IMR-90 (cell line): Measurements from ENCODE around the gene SLC1A1. TPM values are rescaled to one million over a fixed set of nuclear protein-coding genes. Genes with fewer than 3 reads are reported as not detected.

Source experiments
- ATAC-seq: fragments of 200-7000 bp; cut with Tn5 transposase; 2 replicates; pipeline ENCODE4 v1.9.1; 2020; ENCODE audit warnings: low read depth, mild to moderate bottlenecking, moderate library complexity
- BruUV-seq: library from RNA; stranded (reverse); fragments of 400-500 nt; replicated peaks from 2 replicates; lab custom pipeline; 2021; lab: Mats Ljungman, UMichigan
- CTCF ChIA-PET: fragments of 300-600 bp; formaldehyde crosslinking; extraction: SDS; loops from one replicate; lab custom pipeline; 2021; ENCODE audit warnings: antibody characterized with exemption; lab: Yijun Ruan, JAX
- POLR2A ChIA-PET: fragments of 300-600 bp; sonication (Branson Sonifier 250); formaldehyde crosslinking; loops from one replicate; lab custom pipeline; 2022; ENCODE audit warnings: antibody characterized with exemption; ENCODE audit not compliant: unreplicated experiment; lab: Charles Lee
- DNase-seq: peaks from one replicate; pipeline ENCODE4 v3.0.0; 2013
- H2AFZ ChIP-seq: replicated peaks from 2 replicates; pipeline ENCODE3; 2013; ENCODE audit warnings: low read length, mild to moderate bottlenecking; ENCODE audit not compliant: poor library complexity
- H2AK5ac ChIP-seq: 2 replicates; pipeline ENCODE4 v1.6.1; 2013; ENCODE audit warnings: low read depth, low read length, inconsistent platforms
- H2AK9ac ChIP-seq: replicated peaks from 2 replicates; pipeline ENCODE3; 2013; ENCODE audit warnings: mild to moderate bottlenecking, low read depth, low read length, moderate library complexity; ENCODE audit not compliant: poor library complexity
- H2BK120ac ChIP-seq: 2 replicates; pipeline ENCODE4 v1.6.1; 2013; ENCODE audit warnings: low read depth, low read length, inconsistent platforms
- H2BK15ac ChIP-seq: 3 replicates; pipeline ENCODE4 v1.6.1; 2013; ENCODE audit warnings: low read depth, low read length, inconsistent platforms
- H2BK20ac ChIP-seq: 2 replicates; pipeline ENCODE4 v1.6.1; 2013; ENCODE audit warnings: low read depth, mild to moderate bottlenecking, inconsistent platforms, low read length, moderate library complexity
- H2BK5ac ChIP-seq: 2 replicates; pipeline ENCODE4 v1.6.1; 2013; ENCODE audit warnings: mild to moderate bottlenecking, low read depth, low read length, inconsistent platforms; ENCODE audit not compliant: poor library complexity, severe bottlenecking
- H3K14ac ChIP-seq: replicated peaks from 2 replicates; pipeline ENCODE4 v1.6.1; 2013; ENCODE audit warnings: low read depth, low read length, inconsistent platforms
- H3K18ac ChIP-seq: 2 replicates; pipeline ENCODE4 v1.6.1; 2013; ENCODE audit warnings: low read depth, low read length, control low read depth
- H3K23ac ChIP-seq: 2 replicates; pipeline ENCODE4 v1.6.1; 2013; ENCODE audit warnings: low read depth, low read length, inconsistent platforms
- H3K27ac ChIP-seq: 2 replicates; pipeline ENCODE4 v1.5.1; 2013; ENCODE audit warnings: mild to moderate bottlenecking, control low read depth, low read length; ENCODE audit not compliant: insufficient read depth
- H3K27me3 ChIP-seq: 2 replicates; pipeline ENCODE4 v1.6.1; 2013; ENCODE audit warnings: low read length; ENCODE audit not compliant: control insufficient read depth, insufficient read depth
- H3K36me3 ChIP-seq: 2 replicates; pipeline ENCODE4 v1.6.1; 2013; ENCODE audit warnings: low read length, mixed read lengths; ENCODE audit not compliant: control insufficient read depth, insufficient read depth
- H3K4ac ChIP-seq: 2 replicates; pipeline ENCODE4 v1.6.1; 2013; ENCODE audit warnings: low read depth, low read length, inconsistent platforms
- H3K4me1 ChIP-seq: 2 replicates; pipeline ENCODE4 v1.6.1; 2013; ENCODE audit warnings: low read length, mixed read lengths; ENCODE audit not compliant: control insufficient read depth, insufficient read depth
- H3K4me2 ChIP-seq: 2 replicates; pipeline ENCODE4 v1.6.1; 2013; ENCODE audit warnings: low read depth, mild to moderate bottlenecking, control low read depth, low read length, moderate library complexity
- H3K4me3 ChIP-seq: 2 replicates; pipeline ENCODE4 v1.5.1; 2013; ENCODE audit warnings: low read depth, mild to moderate bottlenecking, control low read depth, low read length, moderate library complexity; ENCODE audit not compliant: insufficient read depth
- H3K56ac ChIP-seq: 2 replicates; pipeline ENCODE4 v1.6.1; 2013; ENCODE audit warnings: low read length, inconsistent platforms; ENCODE audit not compliant: insufficient read depth; ENCODE audit errors: extremely low read depth
- H3K79me1 ChIP-seq, 2 experiments: 2 replicates each; pipeline ENCODE4 v1.6.1; 2013; ENCODE audit warnings: low read length in 2 of 2, inconsistent platforms in 1 of 2, low read depth in 1 of 2
- H3K9ac ChIP-seq: 2 replicates; pipeline ENCODE4 v1.6.1; 2013; ENCODE audit warnings: low read depth, low read length, control low read depth
- H3K9me1 ChIP-seq: 2 replicates; pipeline ENCODE4 v1.6.1; 2013; ENCODE audit warnings: low read length, inconsistent platforms; ENCODE audit not compliant: insufficient read depth
- H3K9me3 ChIP-seq: 2 replicates; pipeline ENCODE4 v1.6.1; 2013; ENCODE audit warnings: low read length; ENCODE audit not compliant: control insufficient read depth, insufficient read depth
- H4K20me1 ChIP-seq: 2 replicates; pipeline ENCODE4 v1.6.1; 2013; ENCODE audit warnings: low read length, inconsistent platforms; ENCODE audit not compliant: insufficient read depth
- H4K5ac ChIP-seq: 2 replicates; pipeline ENCODE4 v1.6.1; 2013; ENCODE audit warnings: mild to moderate bottlenecking, low read depth, low read length, control low read depth
- H4K8ac ChIP-seq, 2 experiments: 2 replicates each; pipeline ENCODE4 v1.6.1; 2013; ENCODE audit warnings: low read depth in 2 of 2, low read length in 2 of 2, control low read depth in 1 of 2, inconsistent platforms in 1 of 2
- H4K91ac ChIP-seq: 2 replicates; pipeline ENCODE4 v1.6.1; 2013; ENCODE audit warnings: low read depth, low read length, inconsistent platforms; ENCODE audit not compliant: insufficient read depth
- CEBPB ChIP-seq: IDR thresholded peaks from 2 replicates; pipeline ENCODE4 v1.6.1; 2012; ENCODE audit warnings: low read depth, low read length, improper control_type of control experiment
- CHD1 ChIP-seq: IDR thresholded peaks from 2 replicates; pipeline ENCODE4 v1.6.1; 2012; ENCODE audit warnings: low read depth, low read length, improper control_type of control experiment
- MAFK ChIP-seq: IDR thresholded peaks from 2 replicates; pipeline ENCODE4 v1.6.1; 2012; ENCODE audit warnings: low read depth, low read length, improper control_type of control experiment
- MAZ ChIP-seq: IDR thresholded peaks from 2 replicates; pipeline ENCODE4 v1.6.1; 2012; ENCODE audit warnings: low read depth, mild to moderate bottlenecking, low read length, improper control_type of control experiment, moderate library complexity, borderline replicate concordance
- NFE2L2 ChIP-seq: fragments of 150-350 bp; IDR thresholded peaks from 2 replicates; pipeline ENCODE4 v1.6.1; 2016; ENCODE audit warnings: low read depth, mild to moderate bottlenecking, low read length
- POLR2A ChIP-seq: IDR thresholded peaks from 2 replicates; pipeline ENCODE4 v1.6.1; 2012; ENCODE audit warnings: mild to moderate bottlenecking, low read depth, low read length
- RAD21 ChIP-seq: IDR thresholded peaks from 2 replicates; pipeline ENCODE4 v1.6.1; 2012; ENCODE audit warnings: low read length, improper control_type of control experiment
- RCOR1 ChIP-seq: IDR thresholded peaks from 2 replicates; pipeline ENCODE4 v1.6.1; 2012; ENCODE audit warnings: mild to moderate bottlenecking, low read length, improper control_type of control experiment; ENCODE audit not compliant: insufficient replicate concordance
- SMC3 ChIP-seq: fragments of 150-350 bp; IDR thresholded peaks from 2 replicates; pipeline ENCODE4 v1.6.1; 2016; ENCODE audit warnings: low read depth, mild to moderate bottlenecking, antibody characterized with exemption, low read length, moderate library complexity
- WGBS, 2 experiments: methylation state at CpG; one replicate each; pipeline versions ENCODE4 v1.1.5 to v1.1.7; 2013; ENCODE audit warnings: missing lambda C conversion rate in 2 of 2; ENCODE audit not compliant: insufficient read length in 1 of 2; ENCODE audit errors: extremely low coverage in 2 of 2; 5-methylcytosine and 5-hydroxymethylcytosine counted together
- dilution Hi-C: fragments of 300-500 bp; cut with HindIII; formaldehyde crosslinking; loops from one replicate; pipeline ENCODE4 v1.14.3; 2018; ENCODE audit warnings: low sequenced_read_pairs; ENCODE audit not compliant: unreplicated experiment
- in situ Hi-C: fragments of 300-500 bp; cut with MboI; formaldehyde crosslinking; loops from 3 replicates; pipeline ENCODE4 v1.14.3; 2019; ENCODE audit warnings: low sequenced_read_pairs, inconsistent platforms, mixed read lengths
- intact Hi-C: fragments of 100-400 bp; cut with micrococcal nuclease; formaldehyde crosslinking; loops from 2 replicates; pipeline ENCODE4 v1.10.0; 2022
- polyA plus RNA-seq, 3 experiments: library from polyadenylated mRNA; depleted of rRNA; stranded (reverse); fragments of >200 nt; gene quantifications; 2 replicates each; pipeline ENCODE4 v1.2.3, GENCODE V29; 2012; ENCODE audit warnings: low replicate concordance in 1 of 3
- total RNA-seq: library from RNA; depleted of rRNA; stranded (reverse); fragments of >200 nt; gene quantifications from 2 replicates; pipeline ENCODE4 v1.2.3, GENCODE V29; 2012
- TF ChIP-seq, protein P1 (sequence below): fragments of 150-350 bp; IDR thresholded peaks from 2 replicates; pipeline ENCODE4 v1.6.1; 2017; ENCODE audit warnings: mild to moderate bottlenecking, antibody characterized with exemption, low read length, low read depth

SLC1A1 gene
- total and polyA plus RNA-seq, 2 of the 4 experiments (the other 2 are of a cell fraction), result 2.2 to 4.1 TPM

DNA sequence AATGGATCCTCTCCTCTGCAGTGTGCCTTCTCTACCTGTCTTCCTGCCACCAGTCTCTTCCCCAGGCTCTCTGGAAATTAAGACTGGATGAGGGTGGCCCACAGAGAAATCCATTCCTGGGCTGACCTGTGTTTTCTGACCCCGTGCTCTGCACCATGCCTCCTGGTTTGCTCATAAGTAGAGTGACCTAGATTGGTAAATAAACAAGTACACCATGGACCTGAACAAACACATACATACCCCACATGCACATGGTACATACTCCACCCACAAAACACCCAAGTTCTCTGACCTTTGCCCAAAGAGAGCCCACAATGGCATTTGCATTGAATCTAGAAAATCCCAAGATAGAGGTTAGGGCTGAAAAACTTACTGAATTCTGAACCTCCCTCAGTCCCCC is 94.4 kb downstream of the SLC1A1 start:
- Histone ChIP-seq H3K27me3 (no peaks in the 10 kb centered on the region), H3K36me3 (no peaks in the 10 kb centered on the region), H3K9ac (no peak overlapping the region), H4K8ac (no peak overlapping the region), H3K27ac (no peak overlapping the region), H2BK120ac (no peak overlapping the region), H3K56ac (no peak overlapping the region), H3K18ac (no peak overlapping the region), H3K4me3 (no peak overlapping the region), H2BK5ac (no peak overlapping the region), H2AFZ (no peak overlapping the region), H4K91ac (no peak overlapping the region), H2AK9ac (no peak overlapping the region), H3K9me1 (no peaks in the 10 kb centered on the region), H3K4me1 (no peaks in the 10 kb centered on the region), H3K14ac (no peak overlapping the region), H2AK5ac (no peak overlapping the region), H2BK20ac (no peak overlapping the region), H3K4ac (no peak overlapping the region), H3K23ac (no peak overlapping the region), H3K4me2 (no peak overlapping the region), H4K20me1 (no peaks in the 10 kb centered on the region), H3K9me3 (no peaks in the 10 kb centered on the region), H2BK15ac (no peak overlapping the region), H4K5ac (no peak overlapping the region), H3K79me1 (no peaks in the 10 kb centered on the region)
- BruUV-seq, result no TSS peak
- in situ Hi-C loops, result no loop called here
- ATAC-seq (no peak), DNase-seq (no peak)
- intact Hi-C loops, result no loop called here
- ChIA-PET POLR2A (no interaction called here), CTCF (no interaction called here)
- WGBS, 2 experiments, result no CpG with 5 or more reads among the region's 1 CpG
- dilution Hi-C loops, result no loop called here
- no peak for TF ChIP-seq MAFK
- TF ChIP-seq RAD21, result no peak
- TF ChIP-seq CHD1, result no peak
- no peak for TF ChIP-seq NFE2L2
- TF ChIP-seq MAZ, result no peak
- TF ChIP-seq SMC3, result no peak
- TF ChIP-seq POLR2A, result no peak
- no peak for TF ChIP-seq CEBPB
- TF ChIP-seq, protein P1, sequence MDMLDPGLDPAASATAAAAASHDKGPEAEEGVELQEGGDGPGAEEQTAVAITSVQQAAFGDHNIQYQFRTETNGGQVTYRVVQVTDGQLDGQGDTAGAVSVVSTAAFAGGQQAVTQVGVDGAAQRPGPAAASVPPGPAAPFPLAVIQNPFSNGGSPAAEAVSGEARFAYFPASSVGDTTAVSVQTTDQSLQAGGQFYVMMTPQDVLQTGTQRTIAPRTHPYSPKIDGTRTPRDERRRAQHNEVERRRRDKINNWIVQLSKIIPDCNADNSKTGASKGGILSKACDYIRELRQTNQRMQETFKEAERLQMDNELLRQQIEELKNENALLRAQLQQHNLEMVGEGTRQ, result no peak
- TF ChIP-seq RCOR1, result no peak
